WTC11 (cell line): ENCODE data around the gene TIMM13. TPM values are rescaled to one million over a fixed set of nuclear protein-coding genes. Genes with fewer than 3 reads are reported as not detected.
A peak's percentile ranks its signal among the peaks of the same experiment; 100 is the strongest.

Experiments used
- AFF4 ChIP-seq: sonication (generic); formaldehyde crosslinking; IDR thresholded peaks from 2 replicates; pipeline ENCODE4 v1.8.1; 2023; ENCODE audit warnings: mild to moderate bottlenecking, missing genetic modification reagents, borderline replicate concordance
- AR ChIP-seq: fragments of 250-450 bp; sonication (Bioruptor Pico); IDR thresholded peaks from 2 replicates; pipeline ENCODE4 v1.9.0; 2021; ENCODE audit warnings: mild to moderate bottlenecking
- CTCF ChIP-seq: fragments of 200-600 bp; IDR thresholded peaks from 2 replicates; pipeline ENCODE4 v1.8.0; 2022; ENCODE audit warnings: antibody characterized with exemption
- E2F1 ChIP-seq: sonication (generic); formaldehyde crosslinking; IDR thresholded peaks from 2 replicates; pipeline ENCODE4 v1.8.0; 2022; ENCODE audit warnings: mild to moderate bottlenecking, missing genetic modification reagents
- E2F5 ChIP-seq: sonication (generic); formaldehyde crosslinking; IDR thresholded peaks from 2 replicates; pipeline ENCODE4 v1.8.1; 2022; ENCODE audit warnings: mild to moderate bottlenecking, moderate library complexity, missing genetic modification reagents
- ELF4 ChIP-seq: sonication (generic); formaldehyde crosslinking; IDR thresholded peaks from 2 replicates; pipeline ENCODE4 v1.8.1; 2022; ENCODE audit warnings: low read depth, mild to moderate bottlenecking, moderate library complexity, missing genetic modification reagents
- FOXK1 ChIP-seq: sonication (generic); formaldehyde crosslinking; IDR thresholded peaks from 2 replicates; pipeline ENCODE4 v1.8.0; 2022; ENCODE audit warnings: mild to moderate bottlenecking, moderate library complexity, missing genetic modification reagents
- FOXP1 ChIP-seq: sonication (generic); formaldehyde crosslinking; IDR thresholded peaks from 2 replicates; pipeline ENCODE4 v1.8.0; 2022; ENCODE audit warnings: missing genetic modification reagents, mild to moderate bottlenecking, moderate library complexity, borderline replicate concordance
- GTF2I ChIP-seq: fragments of 250-450 bp; sonication (Bioruptor Pico); conservative IDR thresholded peaks from 2 replicates; pipeline ENCODE4 v1.4.0; 2021; ENCODE audit warnings: mild to moderate bottlenecking
- HMGXB4 ChIP-seq: sonication (generic); formaldehyde crosslinking; IDR thresholded peaks from 2 replicates; pipeline ENCODE4 v1.8.1; 2023; ENCODE audit warnings: mild to moderate bottlenecking, moderate library complexity, missing genetic modification reagents
- IRF2 ChIP-seq: sonication (generic); formaldehyde crosslinking; IDR thresholded peaks from 2 replicates; pipeline ENCODE4 v1.8.0; 2022; ENCODE audit warnings: low read depth, missing genetic modification reagents, borderline replicate concordance
- MYBL2 ChIP-seq: sonication (generic); formaldehyde crosslinking; IDR thresholded peaks from 2 replicates; pipeline ENCODE4 v1.8.1; 2023; ENCODE audit warnings: mild to moderate bottlenecking, moderate library complexity, missing genetic modification reagents
- NFE2L1 ChIP-seq: sonication (generic); formaldehyde crosslinking; IDR thresholded peaks from 2 replicates; pipeline ENCODE4 v1.8.1; 2023; ENCODE audit warnings: missing genetic modification reagents
- OVOL2 ChIP-seq: fragments of 250-450 bp; sonication (Bioruptor Pico); IDR thresholded peaks from 2 replicates; pipeline ENCODE4 v1.9.0; 2021; ENCODE audit warnings: mild to moderate bottlenecking, borderline replicate concordance
- SOX15 ChIP-seq: fragments of 250-450 bp; sonication (Bioruptor Pico); IDR thresholded peaks from 2 replicates; pipeline ENCODE4 v1.9.0; 2021; ENCODE audit warnings: mild to moderate bottlenecking
- ZNF281 ChIP-seq: sonication (generic); formaldehyde crosslinking; IDR thresholded peaks from 2 replicates; pipeline ENCODE4 v1.8.0; 2023; ENCODE audit warnings: mild to moderate bottlenecking, missing genetic modification reagents
- total RNA-seq: library from RNA; stranded (reverse); gene quantifications from 3 replicates; pipeline ENCODE4 v1.2.3, GENCODE V29; 2021
- TF ChIP-seq, protein P1 (sequence below): sonication (generic); formaldehyde crosslinking; IDR thresholded peaks from 2 replicates; pipeline ENCODE4 v1.8.0; 2022; ENCODE audit warnings: mild to moderate bottlenecking, missing genetic modification reagents
- TF ChIP-seq, protein P2 (sequence below): sonication (generic); formaldehyde crosslinking; IDR thresholded peaks from 2 replicates; pipeline ENCODE4 v1.8.1; 2023; ENCODE audit warnings: mild to moderate bottlenecking, missing genetic modification reagents, moderate library complexity

TIMM13 gene
- total RNA-seq, 1 experiment from 2014 or later, result 342 TPM

GRCh38 chr19:2474232-2475017 is 47.0 kb upstream of the TIMM13 start (continued):
- TF ChIP-seq AFF4 (CRISPR knock-in tag), result no peak
- TF ChIP-seq MYBL2 (CRISPR knock-in tag), result no peak
- TF ChIP-seq NFE2L1 (CRISPR knock-in tag), result no peak
- TF ChIP-seq AR (CRISPR knock-in tag), result no peak
- peak; percentile 95 for TF ChIP-seq CTCF
- TF ChIP-seq, protein P1, sequence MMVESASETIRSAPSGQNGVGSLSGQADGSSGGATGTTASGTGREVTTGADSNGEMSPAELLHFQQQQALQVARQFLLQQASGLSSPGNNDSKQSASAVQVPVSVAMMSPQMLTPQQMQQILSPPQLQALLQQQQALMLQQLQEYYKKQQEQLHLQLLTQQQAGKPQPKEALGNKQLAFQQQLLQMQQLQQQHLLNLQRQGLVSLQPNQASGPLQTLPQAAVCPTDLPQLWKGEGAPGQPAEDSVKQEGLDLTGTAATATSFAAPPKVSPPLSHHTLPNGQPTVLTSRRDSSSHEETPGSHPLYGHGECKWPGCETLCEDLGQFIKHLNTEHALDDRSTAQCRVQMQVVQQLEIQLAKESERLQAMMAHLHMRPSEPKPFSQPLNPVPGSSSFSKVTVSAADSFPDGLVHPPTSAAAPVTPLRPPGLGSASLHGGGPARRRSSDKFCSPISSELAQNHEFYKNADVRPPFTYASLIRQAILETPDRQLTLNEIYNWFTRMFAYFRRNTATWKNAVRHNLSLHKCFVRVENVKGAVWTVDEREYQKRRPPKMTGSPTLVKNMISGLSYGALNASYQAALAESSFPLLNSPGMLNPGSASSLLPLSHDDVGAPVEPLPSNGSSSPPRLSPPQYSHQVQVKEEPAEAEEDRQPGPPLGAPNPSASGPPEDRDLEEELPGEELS, result no peak
- no peak for TF ChIP-seq IRF2
- no peak for TF ChIP-seq OVOL2 (CRISPR knock-in tag)
- TF ChIP-seq E2F5 (CRISPR knock-in tag), result no peak
- 0 out of 2 replicates have a peak, but pooled peaks have one; percentile 47 for TF ChIP-seq FOXK1
- TF ChIP-seq ZNF281 (CRISPR knock-in tag), result no peak
- no peak for TF ChIP-seq E2F1
- no peak for TF ChIP-seq GTF2I
- TF ChIP-seq, protein P2, sequence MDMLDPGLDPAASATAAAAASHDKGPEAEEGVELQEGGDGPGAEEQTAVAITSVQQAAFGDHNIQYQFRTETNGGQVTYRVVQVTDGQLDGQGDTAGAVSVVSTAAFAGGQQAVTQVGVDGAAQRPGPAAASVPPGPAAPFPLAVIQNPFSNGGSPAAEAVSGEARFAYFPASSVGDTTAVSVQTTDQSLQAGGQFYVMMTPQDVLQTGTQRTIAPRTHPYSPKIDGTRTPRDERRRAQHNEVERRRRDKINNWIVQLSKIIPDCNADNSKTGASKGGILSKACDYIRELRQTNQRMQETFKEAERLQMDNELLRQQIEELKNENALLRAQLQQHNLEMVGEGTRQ (CRISPR knock-in tag), result no peak
- peak; percentile 77; the same call in 1 of the 2 replicates for TF ChIP-seq HMGXB4
- no peak for TF ChIP-seq ELF4 (CRISPR knock-in tag)
- no peak for TF ChIP-seq SOX15 (CRISPR knock-in tag)
- TF ChIP-seq FOXP1 (CRISPR knock-in tag), result peak; percentile 78; the same call in 1 of the 2 replicates
